ENCODE measurements around the gene SELENOO.
"Not testable (repeated sequence)": the region's sequence is repeated elsewhere in the genome, so short reads cannot be mapped to it uniquely, and the experiment has no call there.

Gene SELENOO, protein sequence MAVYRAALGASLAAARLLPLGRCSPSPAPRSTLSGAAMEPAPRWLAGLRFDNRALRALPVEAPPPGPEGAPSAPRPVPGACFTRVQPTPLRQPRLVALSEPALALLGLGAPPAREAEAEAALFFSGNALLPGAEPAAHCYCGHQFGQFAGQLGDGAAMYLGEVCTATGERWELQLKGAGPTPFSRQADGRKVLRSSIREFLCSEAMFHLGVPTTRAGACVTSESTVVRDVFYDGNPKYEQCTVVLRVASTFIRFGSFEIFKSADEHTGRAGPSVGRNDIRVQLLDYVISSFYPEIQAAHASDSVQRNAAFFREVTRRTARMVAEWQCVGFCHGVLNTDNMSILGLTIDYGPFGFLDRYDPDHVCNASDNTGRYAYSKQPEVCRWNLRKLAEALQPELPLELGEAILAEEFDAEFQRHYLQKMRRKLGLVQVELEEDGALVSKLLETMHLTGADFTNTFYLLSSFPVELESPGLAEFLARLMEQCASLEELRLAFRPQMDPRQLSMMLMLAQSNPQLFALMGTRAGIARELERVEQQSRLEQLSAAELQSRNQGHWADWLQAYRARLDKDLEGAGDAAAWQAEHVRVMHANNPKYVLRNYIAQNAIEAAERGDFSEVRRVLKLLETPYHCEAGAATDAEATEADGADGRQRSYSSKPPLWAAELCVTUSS

DNA sequence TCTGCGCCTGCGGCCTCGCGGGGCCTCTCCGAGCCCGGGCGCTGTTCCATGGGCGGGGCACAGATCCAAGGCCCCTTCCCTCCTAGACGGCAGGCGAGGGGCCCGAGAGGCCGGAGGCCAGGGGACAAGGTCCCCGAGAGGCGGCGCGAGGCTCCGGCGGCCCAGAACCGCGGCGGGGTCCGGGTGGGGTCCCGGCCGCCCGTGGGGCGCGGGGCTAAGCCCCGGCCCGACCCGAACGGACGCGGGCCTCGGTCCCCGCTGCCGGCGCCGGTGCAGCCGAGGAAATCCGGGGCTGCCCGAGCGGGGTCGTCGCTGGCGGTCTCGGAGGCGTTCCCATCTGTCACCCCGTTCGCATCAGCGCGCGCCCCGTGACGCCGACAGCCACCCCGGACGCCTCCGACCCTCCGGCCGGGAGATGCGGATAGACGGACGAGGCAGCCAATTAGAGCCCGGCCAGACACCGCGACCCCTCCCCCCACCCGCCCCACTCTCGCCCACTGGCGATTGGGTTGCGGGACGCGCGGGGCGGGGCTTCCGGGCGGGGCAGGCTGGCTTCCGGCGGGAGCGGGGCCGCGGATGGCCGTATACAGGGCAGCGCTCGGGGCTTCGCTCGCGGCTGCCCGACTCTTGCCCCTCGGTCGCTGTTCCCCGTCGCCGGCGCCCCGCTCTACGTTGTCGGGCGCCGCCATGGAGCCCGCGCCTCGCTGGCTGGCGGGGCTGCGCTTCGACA lies at the start of gene SELENOO:
TSS of gene SELENOO (plus strand) at position 551 of the 730 bp plus-strand sequence. CDS start at position 577, 26 bp downstream.
- DNase-seq, result peak; percentile 94

DNA sequence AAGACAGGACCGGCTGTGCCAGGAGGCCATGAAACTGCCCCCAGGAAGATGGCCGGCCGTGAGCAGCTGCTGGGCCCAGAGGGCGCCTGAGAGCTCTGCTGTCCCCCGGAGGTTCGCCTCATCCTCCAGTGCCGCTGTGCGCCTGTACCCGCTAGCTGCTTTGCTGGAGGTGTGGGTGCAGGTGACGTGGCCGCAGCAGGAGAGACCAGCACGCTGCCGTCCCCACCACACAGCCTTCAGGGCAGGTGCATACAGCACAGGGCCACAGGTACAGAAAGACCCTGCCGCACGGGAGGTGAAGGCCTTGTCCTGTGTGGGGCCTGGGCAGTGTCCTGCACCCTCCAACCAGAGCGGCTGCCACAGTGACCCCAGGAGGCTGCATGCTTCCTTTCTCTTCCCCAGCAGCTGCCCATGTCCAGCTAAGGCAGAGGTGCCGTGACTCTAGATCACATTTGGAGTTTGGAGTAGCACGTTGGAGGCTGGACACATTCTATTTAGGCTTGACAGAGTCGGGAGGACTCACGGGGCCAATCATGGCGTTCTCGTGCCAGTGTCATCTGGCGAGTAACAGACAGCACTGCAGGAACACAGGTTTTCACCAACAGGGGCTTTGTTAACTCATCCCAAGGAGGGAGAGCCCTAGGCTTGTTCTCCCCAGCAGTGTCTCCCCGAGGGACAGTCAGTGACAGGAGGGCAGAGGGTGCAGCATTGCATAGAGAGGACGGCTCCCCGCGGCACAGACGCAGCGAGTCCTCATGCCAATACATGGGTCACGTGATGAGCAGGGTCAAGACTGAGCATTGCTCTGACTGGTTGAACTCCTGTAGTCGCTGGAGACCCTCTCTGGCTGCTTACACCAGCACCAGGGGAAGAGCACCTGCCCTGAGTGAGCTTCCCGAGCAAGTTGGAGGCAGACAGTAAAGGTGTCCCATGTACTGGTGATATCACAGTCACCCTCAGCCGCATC lies 49.0 kb upstream of the SELENOO start:
- DNase-seq, result no peak

DNA sequence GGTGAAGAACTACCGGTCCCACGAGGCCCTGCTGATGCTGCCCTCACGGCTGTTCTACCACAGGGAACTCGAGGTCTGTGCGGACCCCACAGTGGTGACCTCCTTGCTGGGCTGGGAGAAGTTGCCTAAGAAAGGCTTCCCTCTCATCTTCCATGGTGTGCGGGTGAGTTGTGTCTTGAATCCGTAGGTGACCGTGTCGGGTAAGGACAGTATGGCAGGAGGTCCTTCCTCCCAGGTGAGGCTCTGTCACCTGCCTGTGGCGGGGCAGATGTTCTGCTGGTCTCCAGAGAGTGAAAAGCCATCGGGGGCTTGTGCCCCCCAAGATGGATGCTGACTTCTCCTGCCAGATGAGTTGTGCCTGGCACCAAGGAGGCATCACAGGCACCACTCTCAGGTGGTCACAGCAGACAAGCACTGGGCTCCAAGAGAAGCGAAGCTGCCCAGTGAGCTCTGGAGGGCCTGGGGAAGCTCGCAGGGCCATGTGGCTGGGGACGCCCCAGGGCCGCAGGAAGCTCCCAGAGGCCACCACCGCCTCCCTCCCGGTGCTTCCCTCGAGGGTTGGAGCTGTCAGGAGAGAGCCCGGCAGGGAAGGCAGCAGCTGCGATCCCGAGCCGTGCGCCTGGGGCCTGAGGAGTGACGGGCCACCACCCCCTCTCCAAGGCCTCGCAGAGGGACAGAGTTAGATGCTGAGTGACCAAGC lies 47.6 kb upstream of the SELENOO start:
- no peak for DNase-seq

DNA sequence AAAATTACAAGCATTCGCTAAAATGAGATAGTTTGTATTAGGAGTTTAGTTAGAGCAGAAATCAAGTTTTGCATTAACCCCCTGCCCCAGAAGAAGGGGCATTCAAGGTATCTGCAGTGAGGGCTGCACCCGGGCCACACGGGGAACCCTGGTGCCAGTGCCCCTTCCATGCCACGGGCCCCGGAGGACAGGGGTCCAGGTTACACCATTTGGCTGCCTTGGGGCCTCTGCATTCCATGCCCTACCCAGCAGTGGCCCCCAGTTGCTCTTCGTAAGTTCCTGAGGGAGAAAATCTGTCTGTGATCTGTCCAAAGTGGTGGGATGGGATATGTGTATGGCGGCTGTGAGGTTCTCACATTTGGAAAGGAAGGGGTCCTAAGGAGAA lies 47.1 kb upstream of the SELENOO start:
- no peak for DNase-seq

DNA sequence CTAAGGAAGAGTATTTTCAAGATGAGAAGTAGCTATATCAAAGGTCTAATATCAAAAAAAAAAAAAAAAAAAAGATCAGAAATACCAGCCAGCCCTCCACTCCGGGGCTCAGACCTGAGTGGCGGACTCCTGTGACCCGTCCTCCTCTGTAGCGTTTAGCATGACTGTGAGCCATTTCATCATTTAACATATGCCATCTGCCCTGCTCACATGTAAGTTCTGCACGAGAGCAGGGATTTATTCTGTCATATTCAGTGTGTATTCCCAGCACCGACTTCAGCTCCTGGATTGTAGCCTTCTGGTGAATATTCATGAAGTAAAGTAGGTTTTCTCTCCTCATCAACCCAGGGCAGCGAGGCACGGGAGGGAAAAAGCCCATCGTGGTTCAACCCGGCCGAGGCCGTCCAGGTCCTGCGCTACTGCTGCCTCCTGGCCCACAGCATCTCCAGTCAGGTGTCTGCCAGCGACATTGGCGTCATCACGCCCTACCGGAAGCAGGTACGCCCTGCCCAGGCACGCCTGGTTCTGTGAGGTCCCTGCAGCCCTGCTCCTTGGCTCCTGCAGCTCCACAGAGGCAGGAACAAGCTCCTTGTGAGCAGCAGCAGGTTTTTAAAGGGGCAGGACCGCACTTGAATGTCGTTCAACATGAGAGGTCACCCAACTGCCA lies 43.0 kb upstream of the SELENOO start:
- DNase-seq, result no peak

DNA sequence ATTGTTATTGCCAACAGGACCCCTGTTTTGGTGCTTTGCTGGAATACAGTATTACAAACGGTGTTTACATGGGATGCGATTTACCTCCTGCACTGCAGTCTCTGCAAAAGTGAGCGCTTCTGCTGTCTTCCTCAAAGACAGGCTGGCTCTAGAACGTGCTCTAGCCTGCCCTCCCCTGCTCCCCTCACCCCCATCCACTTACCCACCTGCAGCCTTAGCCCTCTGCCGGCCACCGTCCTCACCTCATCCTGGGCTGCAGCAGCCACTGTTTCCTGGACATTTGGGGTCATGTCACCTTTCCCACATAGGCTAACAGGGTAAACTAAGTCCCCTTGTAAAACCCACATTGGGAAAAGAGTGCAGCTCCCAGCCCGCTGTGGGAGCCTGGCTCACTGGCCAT lies 39.9 kb upstream of the SELENOO start:
- DNase-seq, result no peak

DNA sequence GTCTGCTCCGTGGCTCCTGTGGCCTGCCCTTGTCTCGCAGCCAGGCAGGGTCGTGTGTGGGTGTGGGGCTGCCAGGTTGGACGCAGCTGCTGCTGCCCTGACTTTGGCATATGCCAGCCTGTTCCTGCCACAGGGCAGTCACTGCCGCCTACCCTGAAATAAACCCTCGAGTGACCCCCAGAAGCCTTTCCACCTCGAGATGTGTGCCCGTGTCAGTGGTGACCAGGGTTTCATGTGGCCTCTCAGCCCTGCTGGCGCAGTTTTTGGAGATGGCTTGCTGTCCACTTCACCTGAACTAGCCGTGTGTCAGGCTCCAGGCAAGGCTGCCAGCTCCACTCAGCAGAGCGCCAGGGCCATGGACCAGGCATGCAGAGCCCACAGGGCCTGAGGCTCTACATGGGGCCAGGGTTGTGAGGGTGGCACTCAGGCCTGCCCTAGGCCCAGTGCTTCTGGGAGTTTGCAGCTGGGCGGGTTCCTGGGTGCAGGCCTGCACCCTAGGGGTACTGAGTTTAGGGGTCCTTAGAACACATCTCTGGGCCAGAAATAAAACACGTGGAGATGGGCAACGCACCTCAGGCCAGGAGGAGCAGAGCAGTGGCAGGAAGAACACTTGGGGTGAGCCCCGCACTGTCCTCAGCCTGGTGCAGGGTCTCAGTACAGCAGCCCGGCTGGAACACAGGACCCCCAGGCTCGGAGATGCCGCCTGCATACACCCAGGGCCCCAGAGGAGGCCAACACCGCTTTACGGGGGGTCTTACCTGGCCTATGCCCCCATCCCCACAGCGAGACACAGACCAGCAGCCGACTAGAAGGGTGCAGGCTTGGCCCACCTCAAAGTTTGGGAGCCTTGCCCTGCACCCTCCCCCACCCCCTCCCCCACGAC lies 39.1 kb upstream of the SELENOO start:
- DNase-seq, result no peak

DNA sequence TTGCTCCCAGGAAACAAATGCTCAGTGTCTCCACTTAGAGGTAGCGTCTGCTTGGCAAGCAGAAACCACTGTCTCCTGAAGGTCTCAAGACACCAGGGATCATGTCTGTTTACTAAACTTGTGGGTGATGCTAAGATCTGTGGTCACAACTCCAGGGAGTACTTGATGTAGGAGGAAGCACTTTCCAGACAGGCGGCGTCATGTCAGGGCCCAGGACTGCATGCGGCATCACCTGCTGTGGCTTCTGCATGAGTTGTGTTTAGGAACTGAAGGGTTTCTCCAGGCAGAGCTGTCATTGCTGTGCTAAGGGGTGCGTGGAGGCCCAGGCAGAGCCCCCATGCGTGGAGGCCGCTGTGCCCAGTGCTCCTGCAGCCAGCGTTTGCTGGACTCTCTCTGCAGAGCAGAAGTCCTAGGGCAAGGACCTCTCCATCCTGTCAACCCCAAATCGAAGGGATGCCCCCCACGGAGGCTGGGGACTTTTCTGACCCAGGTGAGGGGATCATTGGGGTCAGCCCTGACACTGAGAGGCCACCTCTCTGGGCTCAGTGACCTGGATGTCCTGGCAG lies 38.3 kb upstream of the SELENOO start:
- DNase-seq, result no peak

DNA sequence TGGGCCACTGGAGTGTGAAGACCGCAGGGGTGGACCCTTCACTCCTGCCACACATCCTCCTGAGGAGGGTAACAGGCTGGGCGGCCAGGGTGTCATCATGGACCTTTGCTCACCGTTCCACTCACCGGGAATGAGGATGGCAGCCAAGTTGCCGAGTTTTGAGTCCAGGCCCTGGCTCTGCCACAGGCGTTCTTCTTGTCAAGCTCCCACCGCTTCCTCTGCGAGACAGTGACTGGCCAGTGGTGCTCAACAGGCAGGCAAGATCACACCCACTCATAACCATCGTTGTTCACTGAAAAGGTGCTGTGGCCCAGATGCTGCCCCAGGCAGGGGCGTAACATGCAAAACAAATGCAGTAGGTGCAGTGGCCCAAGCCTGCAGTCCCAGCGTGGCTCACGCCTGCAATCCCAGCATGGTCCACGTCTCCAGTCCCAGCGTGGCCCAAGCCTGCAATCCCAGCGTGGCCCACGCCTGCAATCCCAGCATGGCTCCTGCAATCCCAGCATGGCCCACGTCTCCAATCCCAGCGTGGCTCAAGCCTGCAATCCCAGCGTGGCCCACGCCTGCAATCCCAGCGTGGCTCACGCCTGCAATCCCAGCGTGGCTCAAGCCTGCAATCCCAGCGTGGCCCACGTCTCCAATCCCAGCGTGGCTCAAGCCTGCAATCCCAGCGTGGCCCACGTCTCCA lies 35.2 kb upstream of the SELENOO start:
- DNase-seq, result no peak

DNA sequence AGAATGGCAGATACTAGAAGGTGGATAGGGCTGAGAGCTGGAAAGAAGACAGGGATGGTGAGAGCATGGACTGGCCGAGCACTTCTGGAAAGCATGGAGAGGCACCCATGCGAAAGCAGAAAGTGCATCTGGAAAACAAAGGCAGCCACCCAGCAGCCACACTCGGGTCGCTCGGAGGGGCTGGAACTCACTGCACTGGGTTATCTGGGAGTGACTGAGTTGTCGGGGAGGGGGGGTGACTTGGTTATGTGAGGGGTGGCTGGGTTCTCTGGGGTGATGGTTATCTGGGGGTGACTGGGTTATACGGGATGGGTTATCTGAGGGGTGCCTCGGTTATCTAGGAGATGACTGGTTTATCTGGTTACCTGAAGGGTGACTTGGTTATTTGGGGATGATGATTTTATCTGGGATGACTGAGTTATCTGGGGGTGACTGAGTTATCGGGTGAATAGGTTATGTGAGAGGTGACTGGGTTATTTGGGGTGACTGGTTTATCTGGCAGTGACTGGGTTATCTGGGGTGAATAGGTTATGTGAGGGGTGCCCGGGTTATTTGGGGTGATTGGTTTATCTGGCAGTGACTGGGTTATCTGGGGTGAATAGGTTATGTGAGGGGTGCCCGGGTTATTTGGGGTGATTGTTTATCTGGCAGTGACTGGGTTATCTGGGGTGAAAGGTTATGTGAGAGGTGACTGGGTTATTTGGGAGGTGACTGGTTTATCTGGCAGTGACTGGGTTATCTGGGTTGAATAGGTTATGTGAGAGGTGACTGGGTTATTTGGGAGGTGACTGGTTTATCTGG lies 32.9 kb upstream of the SELENOO start:
- DNase-seq, result no peak

DNA sequence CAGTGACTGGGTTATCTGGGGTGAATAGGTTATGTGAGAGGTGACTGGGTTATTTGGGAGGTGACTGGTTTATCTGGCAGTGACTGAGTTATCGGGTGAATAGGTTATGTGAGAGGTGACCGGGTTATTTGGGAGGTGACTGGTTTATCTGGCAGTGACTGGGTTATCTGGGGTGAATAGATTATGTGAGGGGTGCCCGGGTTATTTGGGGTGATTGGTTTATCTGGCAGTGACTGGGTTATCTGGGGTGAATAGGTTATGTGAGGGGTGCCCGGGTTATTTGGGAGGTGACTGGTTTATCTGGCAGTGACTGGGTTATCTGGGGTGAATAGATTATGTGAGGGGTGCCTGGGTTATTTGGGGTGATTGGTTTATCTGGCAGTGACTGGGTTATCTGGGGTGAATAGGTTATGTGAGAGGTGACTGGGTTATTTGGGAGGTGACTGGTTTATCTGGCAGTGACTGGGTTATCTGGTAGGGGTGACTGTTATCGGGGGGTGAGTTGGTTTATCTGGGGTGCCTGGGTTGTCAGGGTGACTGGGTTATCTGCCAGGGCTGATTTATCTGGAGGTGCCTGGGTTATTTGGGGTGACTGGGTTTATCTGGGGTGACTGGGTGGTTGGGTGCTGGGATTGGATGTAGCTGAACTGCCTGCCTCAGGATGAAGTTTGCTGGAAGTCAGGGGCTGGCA lies 32.2 kb upstream of the SELENOO start:
- not testable (repeated sequence) for DNase-seq

DNA sequence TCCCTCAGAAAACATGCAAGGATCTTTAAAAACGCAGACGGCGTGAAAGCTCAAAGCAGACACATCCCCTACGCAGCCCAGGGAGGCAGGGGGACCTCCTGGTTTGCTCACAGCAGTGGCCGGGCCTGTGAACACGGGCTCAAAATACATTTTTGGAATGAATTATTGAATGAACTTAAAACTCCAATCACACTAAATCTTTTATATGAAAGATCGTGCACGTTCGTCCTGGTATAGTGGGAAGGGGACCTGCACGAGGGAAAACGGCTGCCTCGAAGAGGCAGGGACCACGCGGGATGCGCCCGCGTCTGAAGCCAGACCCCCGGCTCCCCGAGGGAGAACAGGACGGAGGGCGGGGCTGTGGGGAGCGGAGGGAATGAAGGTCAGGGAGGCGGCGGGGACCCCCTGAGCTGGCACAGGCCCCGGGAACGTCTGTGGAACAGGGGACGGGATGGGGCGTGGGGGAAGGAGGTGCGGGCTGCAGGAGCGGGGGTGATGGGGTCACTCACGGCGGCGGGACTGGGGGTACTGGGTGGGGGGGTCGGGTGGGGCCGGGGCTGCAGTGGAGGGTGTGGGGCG lies 31.5 kb upstream of the SELENOO start:
- DNase-seq, result no peak

DNA sequence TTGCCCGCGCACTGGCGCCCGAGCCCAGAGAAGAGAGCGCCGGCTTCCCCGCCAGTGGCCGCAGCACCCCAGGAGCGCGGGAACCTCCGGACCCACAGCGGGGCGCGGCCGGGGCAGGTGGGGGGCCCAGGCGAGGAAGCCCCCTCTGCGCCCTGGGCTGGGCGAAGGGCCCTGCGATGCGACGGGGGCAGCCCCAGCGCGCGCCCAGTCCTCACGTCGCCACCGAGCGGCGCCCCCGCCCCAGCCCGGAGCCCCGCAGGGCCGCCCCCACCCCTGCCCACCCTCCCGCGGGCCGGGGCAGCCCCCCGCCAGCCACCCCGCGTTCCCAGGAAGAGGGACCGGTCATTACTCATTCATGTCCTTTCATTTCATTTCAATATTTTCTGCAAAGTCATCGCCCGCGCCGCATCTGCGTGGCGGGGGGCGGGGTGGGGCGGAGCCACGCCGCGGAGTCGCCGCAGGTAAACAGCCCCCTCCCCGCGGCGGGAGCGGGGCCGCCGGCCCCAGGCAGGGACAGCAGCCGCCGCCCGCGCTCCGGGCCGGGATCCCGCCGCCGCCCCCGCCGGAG lies 31.0 kb upstream of the SELENOO start:
- peak; percentile 47 for DNase-seq

DNA sequence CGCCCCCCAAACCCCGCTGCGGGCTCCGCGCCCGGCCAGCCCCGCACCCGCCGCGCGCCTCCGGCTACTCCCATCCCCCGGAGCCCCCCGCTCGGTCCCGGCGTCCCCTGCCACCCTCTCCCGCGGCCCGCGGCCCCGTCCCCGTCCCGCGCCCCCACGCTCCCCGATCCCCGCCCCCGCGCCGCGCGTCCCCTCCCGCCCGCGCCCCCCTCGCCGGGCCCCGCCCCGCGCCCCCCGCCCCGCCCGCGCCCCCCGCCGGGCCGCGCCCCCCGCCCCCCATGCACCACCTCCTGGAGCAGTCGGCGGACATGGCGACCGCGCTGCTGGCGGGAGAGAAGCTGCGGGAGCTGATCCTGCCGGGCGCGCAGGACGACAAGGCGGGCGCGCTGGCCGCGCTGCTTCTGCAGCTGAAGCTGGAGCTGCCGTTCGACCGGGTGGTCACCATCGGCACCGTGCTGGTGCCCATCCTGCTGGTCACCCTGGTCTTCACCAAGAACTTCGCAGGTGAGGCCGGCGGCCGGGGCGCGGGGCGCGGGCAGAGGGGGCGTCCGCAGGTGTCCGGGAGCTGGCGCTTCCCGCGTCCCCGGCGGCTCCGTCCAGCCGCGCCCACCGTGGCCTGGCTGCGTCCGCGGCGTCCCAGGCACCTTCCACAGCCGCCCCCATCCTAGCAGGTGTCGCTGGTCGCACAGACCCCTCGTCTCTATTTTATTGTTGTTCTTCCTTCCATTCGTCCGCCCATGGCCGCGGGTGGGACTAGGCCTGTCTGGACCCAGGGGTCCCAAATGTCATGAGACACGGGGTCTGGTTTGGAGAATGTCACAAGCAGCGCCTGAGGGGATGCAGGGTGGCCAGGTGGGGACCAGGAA lies 30.1 kb upstream of the SELENOO start, which contains the start of gene PANX2:
TSS of gene PANX2 (plus strand) at position 279 of the 866 bp plus-strand sequence. CDS start at position 279, 0 bp downstream.
- no peak for DNase-seq

DNA sequence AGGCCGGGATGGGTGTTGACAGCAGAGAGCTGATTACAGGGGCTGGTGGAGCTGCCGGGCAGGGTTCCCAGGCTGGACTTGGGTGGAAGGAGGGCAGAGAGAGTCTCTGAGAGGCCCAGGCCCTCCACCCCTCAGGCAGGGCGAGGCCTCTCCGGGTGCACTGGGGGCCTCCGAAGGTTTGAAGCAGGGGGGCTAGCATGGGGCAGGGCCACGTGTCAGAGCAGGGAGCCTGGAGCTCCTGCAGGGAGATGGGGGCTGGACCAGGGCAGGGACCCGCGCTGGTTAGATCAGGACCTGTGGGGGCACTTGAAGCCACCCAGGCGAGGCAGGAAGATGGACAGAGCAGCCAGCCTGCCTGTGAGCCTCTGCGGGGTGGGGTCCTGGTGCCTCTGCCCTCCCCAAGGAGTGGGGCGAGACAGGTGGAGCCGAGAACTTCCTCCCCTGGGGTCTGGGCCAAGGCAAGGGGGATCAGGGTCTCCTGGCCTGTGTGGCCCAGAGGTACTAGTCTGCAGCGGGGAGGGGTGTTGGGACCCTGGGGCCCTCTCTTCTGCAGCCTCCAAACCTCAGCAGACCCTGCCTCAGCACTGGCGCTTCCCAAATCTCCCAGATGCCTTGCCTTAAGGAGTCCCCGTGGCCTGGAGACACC lies 29.4 kb upstream of the SELENOO start:
- no peak for DNase-seq

Measured in stimulated activated naive CD4-positive, alpha-beta T cell treated with Interleukin-2 at 50 U/mL for 16 hours (primary cell).